ENCODE data around the gene PTCRA. TPM values are rescaled to one million over a fixed set of nuclear protein-coding genes. Genes with fewer than 3 reads are reported as not detected.

PTCRA gene
- total and polyA plus RNA-seq, 2 experiments from 2014 or later = not detected

GRCh38 chr6:42871711-42872110, 44.1 kb upstream of the PTCRA start (continued):
- TF ChIP-seq REST (IDR thresholded peaks at IDR 0.05; ENCODE audit: unreplicated experiment) = no peak

- H3K9me3 Mint-ChIP-seq = no peaks in the 10 kb centered on the region
- no peak overlapping the region for H2AFZ ChIP-seq
- H3K4me1 ChIP-seq (ENCODE audit: insufficient read depth) = no peaks in the 10 kb centered on the region
- H3K27me3 ChIP-seq (ENCODE audit: insufficient read depth) = no peaks in the 10 kb centered on the region
- no peak overlapping the region for H3K4me2 ChIP-seq
- no peaks in the 10 kb centered on the region for H4K20me1 ChIP-seq (replicated peaks; ENCODE audit: insufficient read depth)
- H3K36me3 Mint-ChIP-seq (ENCODE audit: low read depth) = no peaks in the 10 kb centered on the region
- ATAC-seq = no peak
- no peak overlapping the region for H3K27ac ChIP-seq (ENCODE audit: low read depth)
- no peak for DNase-seq (ENCODE audit: low spot score)
- no peak overlapping the region for H3K4me3 Mint-ChIP-seq
- H3K27me3 Mint-ChIP-seq (ENCODE audit: insufficient read depth, low read depth, poor library complexity) = peaks cover 2% of the 10 kb centered on the region
- H3K4me3 ChIP-seq = no peak overlapping the region
- no peaks in the 10 kb centered on the region for H3K4me1 Mint-ChIP-seq
- no peaks in the 10 kb centered on the region for H3K9me2 ChIP-seq (ENCODE audit: insufficient read depth)
- H3K79me2 ChIP-seq (replicated peaks; ENCODE audit: insufficient read depth) = no peaks in the 10 kb centered on the region
- H3K36me3 ChIP-seq (ENCODE audit: insufficient read depth) = no peaks in the 10 kb centered on the region
- no peak overlapping the region for H3K27ac Mint-ChIP-seq
- H3F3A ChIP-seq (replicated peaks; ENCODE audit: low read depth) = peaks cover 4% of the 10 kb centered on the region; the same call in 1 of the 2 replicates
- TF ChIP-seq POLR2AphosphoS5 (IDR thresholded peaks at IDR 0.05; ENCODE audit: low read depth) = no peak
- TF ChIP-seq REST (IDR thresholded peaks at IDR 0.05; ENCODE audit: unreplicated experiment) = no peak
- TF ChIP-seq STAT1 (IDR thresholded peaks at IDR 0.05; ENCODE audit: unreplicated experiment) = no peak
- TF ChIP-seq, protein P1, sequence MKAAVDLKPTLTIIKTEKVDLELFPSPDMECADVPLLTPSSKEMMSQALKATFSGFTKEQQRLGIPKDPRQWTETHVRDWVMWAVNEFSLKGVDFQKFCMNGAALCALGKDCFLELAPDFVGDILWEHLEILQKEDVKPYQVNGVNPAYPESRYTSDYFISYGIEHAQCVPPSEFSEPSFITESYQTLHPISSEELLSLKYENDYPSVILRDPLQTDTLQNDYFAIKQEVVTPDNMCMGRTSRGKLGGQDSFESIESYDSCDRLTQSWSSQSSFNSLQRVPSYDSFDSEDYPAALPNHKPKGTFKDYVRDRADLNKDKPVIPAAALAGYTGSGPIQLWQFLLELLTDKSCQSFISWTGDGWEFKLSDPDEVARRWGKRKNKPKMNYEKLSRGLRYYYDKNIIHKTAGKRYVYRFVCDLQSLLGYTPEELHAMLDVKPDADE (IDR thresholded peaks at IDR 0.05) = no peak
- TF ChIP-seq JUNB (IDR thresholded peaks at IDR 0.05; ENCODE audit: unreplicated experiment) = no peak
- TF ChIP-seq ZNF462 (CRISPR knock-in tag; IDR thresholded peaks at IDR 0.05) = no peak
- TF ChIP-seq, protein P2, sequence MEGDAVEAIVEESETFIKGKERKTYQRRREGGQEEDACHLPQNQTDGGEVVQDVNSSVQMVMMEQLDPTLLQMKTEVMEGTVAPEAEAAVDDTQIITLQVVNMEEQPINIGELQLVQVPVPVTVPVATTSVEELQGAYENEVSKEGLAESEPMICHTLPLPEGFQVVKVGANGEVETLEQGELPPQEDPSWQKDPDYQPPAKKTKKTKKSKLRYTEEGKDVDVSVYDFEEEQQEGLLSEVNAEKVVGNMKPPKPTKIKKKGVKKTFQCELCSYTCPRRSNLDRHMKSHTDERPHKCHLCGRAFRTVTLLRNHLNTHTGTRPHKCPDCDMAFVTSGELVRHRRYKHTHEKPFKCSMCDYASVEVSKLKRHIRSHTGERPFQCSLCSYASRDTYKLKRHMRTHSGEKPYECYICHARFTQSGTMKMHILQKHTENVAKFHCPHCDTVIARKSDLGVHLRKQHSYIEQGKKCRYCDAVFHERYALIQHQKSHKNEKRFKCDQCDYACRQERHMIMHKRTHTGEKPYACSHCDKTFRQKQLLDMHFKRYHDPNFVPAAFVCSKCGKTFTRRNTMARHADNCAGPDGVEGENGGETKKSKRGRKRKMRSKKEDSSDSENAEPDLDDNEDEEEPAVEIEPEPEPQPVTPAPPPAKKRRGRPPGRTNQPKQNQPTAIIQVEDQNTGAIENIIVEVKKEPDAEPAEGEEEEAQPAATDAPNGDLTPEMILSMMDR (conservative IDR thresholded peaks at IDR 0.05; ENCODE audit: low read depth in 2 of 2) = no peak
- TF ChIP-seq EZH2phosphoT487 (IDR thresholded peaks at IDR 0.05; ENCODE audit: unreplicated experiment) = no peak
- no peak for TF ChIP-seq CREB1 (CRISPR knock-in tag; IDR thresholded peaks at IDR 0.05; ENCODE audit: low read depth)
Observed at GRCh38 chr6:42873313-42873712, 42.5 kb upstream of the PTCRA start.
